Upper lobe of right lung (tissue), 1 donor: ENCODE measurements around the gene GPR139. TPM values are rescaled to one million over a fixed set of nuclear protein-coding genes. Genes with fewer than 3 reads are reported as not detected.

Experiments
- ATAC-seq: fragments of 200-7000 bp; cut with Tn5 transposase; one replicate; pipeline ENCODE4 v1.9.1; 2020; ENCODE audit warnings: mild to moderate bottlenecking, moderate library complexity
- DNase-seq: peaks from one replicate; pipeline ENCODE4 v3.0.0-alpha.2; 2020
- H3K27ac ChIP-seq: fragments of 200-600 bp; one replicate; pipeline ENCODE4 v1.8.0; 2022
- H3K27me3 ChIP-seq: fragments of 200-600 bp; one replicate; pipeline ENCODE4 v1.8.0; 2022; ENCODE audit warnings: mild to moderate bottlenecking
- H3K36me3 ChIP-seq: fragments of 200-600 bp; one replicate; pipeline ENCODE4 v1.8.0; 2022
- H3K4me1 ChIP-seq: fragments of 200-600 bp; one replicate; pipeline ENCODE4 v1.8.0; 2022
- H3K4me3 ChIP-seq: fragments of 200-600 bp; one replicate; pipeline ENCODE4 v1.8.0; 2022; ENCODE audit warnings: mild to moderate bottlenecking
- H3K9me3 ChIP-seq: fragments of 200-600 bp; one replicate; pipeline ENCODE4 v1.8.0; 2022
- CTCF ChIP-seq: fragments of 200-600 bp; IDR thresholded peaks from one replicate; pipeline ENCODE4 v1.8.0; 2022; ENCODE audit warnings: antibody characterized with exemption
- intact Hi-C: fragments of 100-400 bp; cut with DNase I; formaldehyde crosslinking; loops from one replicate; pipeline ENCODE4 v1.11.0; 2022
- total RNA-seq: library from RNA; stranded (reverse); fragmentation: NEBNext Ultra II Directional; extraction: Animal tissue kit (Norgen Biotek cat#: 25700); gene quantifications from one replicate; pipeline ENCODE4 v1.2.1, GENCODE V29; 2021
- donor health status: DM: no; HTN: yes; CAD: no; lungs with severe emphysema.

Gene GPR139
- total RNA-seq, 1 donor from 2014 or later, result not detected

GRCh38 chr16:20072874-20073202 is 852 bp downstream of the GPR139 start:
- no peak for ATAC-seq
- no peak for DNase-seq
- no peaks in the 10 kb centered on the region for H3K4me1 ChIP-seq
- no peaks in the 10 kb centered on the region for H3K36me3 ChIP-seq
- H3K4me3 ChIP-seq, result no peak overlapping the region
- no peaks in the 10 kb centered on the region for H3K9me3 ChIP-seq
- intact Hi-C loops, result no loop called here
- TF ChIP-seq CTCF, result no peak
- H3K27me3 ChIP-seq, result peaks cover 41% of the 10 kb centered on the region
- no peak overlapping the region for H3K27ac ChIP-seq

DNA sequence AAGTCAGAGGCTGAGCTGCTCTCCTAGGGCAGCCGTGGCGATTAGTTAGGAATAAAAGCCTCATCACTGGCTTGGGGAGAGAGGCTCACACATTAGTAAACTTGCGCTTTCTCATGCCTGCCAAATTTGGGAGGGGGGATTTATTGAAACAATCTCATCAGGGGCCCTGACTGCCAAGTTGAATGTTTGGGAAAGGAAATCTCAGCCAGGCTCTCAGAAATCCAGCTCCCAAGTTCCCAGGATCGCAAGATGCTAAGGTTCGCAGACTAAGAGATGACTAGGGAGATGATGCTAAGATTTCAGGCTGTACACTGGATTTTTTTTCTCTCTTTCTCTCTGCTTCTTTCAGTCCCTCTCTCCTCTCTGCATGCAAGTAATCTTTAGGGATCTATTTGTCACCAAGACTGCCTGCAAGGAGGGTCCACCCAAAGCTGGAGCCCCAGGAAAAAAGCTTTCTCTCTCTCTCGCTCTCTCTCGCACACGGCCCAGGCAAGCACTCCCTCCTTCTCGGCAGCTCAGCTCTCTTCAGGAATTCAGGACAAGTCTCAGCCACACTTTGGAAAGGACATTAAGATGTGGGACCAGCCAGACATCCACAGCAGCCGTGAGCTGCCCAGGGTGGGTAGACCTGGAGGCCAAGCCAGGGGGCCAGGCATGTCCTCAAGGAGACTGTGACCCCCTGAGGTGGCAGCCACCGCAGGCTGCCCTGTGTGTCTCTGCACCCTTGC is 1.4 kb downstream of the GPR139 start:
- no peaks in the 10 kb centered on the region for H3K9me3 ChIP-seq
- no peak for TF ChIP-seq CTCF
- intact Hi-C loops, result no loop called here
- H3K27ac ChIP-seq, result no peak overlapping the region
- ATAC-seq, result no peak
- H3K36me3 ChIP-seq, result no peaks in the 10 kb centered on the region
- no peaks in the 10 kb centered on the region for H3K4me1 ChIP-seq
- DNase-seq, result no peak
- peaks cover 41% of the 10 kb centered on the region for H3K27me3 ChIP-seq
- no peak overlapping the region for H3K4me3 ChIP-seq

- Histone ChIP-seq H3K9me3 (no peaks in the 10 kb centered on the region), H3K36me3 (no peaks in the 10 kb centered on the region), H3K27ac (no peak overlapping the region), H3K27me3 (no peaks in the 10 kb centered on the region), H3K4me1 (no peaks in the 10 kb centered on the region), H3K4me3 (no peak overlapping the region)
- TF ChIP-seq CTCF, result no peak
- no peak for DNase-seq
- ATAC-seq, result no peak
- intact Hi-C loops, result no loop called here
Observed at GRCh38 chr16:20064931-20065330, 8.8 kb downstream of the GPR139 start.

- no peak overlapping the region for H3K4me3 ChIP-seq
- intact Hi-C loops, result no loop called here
Observed at GRCh38 chr16:20064520-20064919, 9.2 kb downstream of the GPR139 start.

GRCh38 chr16:20061132-20061531 is 12.6 kb downstream of the GPR139 start:
- Histone ChIP-seq H3K27me3 (no peaks in the 10 kb centered on the region), H3K4me1 (no peaks in the 10 kb centered on the region), H3K27ac (no peak overlapping the region), H3K9me3 (no peaks in the 10 kb centered on the region), H3K4me3 (no peak overlapping the region), H3K36me3 (no peaks in the 10 kb centered on the region)
- intact Hi-C loops, result no loop called here
- ATAC-seq (no peak), DNase-seq (no peak)
- TF ChIP-seq CTCF, result no peak

More at GRCh38 chr16:20064520-20064919, 9.2 kb downstream of the GPR139 start:
- TF ChIP-seq CTCF, result no peak
- no peaks in the 10 kb centered on the region for H3K36me3 ChIP-seq
- no peaks in the 10 kb centered on the region for H3K9me3 ChIP-seq
- H3K27me3 ChIP-seq, result no peaks in the 10 kb centered on the region
- DNase-seq (no peak), ATAC-seq (no peak)
- no peak overlapping the region for H3K27ac ChIP-seq
- H3K4me1 ChIP-seq, result no peaks in the 10 kb centered on the region

DNA sequence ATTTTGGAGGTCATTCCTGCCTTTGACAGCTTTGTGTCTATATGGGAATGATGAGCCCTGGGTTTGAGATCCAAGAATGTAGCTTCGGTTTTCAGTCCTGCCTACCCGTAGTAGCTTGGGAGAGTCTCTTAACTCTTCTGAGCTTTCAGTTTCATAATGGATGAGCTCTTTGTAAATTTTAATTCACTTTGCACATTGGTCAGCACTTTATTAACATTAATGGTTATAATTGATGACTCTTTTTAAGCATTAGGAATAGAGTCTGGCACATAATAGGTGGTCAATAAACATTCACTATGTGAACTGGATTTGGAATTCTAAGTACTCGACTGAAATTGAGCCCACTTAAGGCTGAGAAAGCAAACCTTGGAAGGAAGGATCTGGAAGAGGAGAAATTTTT is 17.3 kb downstream of the GPR139 start:
- no peaks in the 10 kb centered on the region for H3K4me1 ChIP-seq
- H3K9me3 ChIP-seq, result no peaks in the 10 kb centered on the region
- no peaks in the 10 kb centered on the region for H3K36me3 ChIP-seq
- H3K27ac ChIP-seq, result no peak overlapping the region
- no peak for TF ChIP-seq CTCF
- no peak for DNase-seq
- intact Hi-C loops, result no loop called here
- no peaks in the 10 kb centered on the region for H3K27me3 ChIP-seq
- ATAC-seq, result no peak
- no peak overlapping the region for H3K4me3 ChIP-seq
